ENCODE measurements around the gene RASGEF1B. TPM values are rescaled to one million over a fixed set of nuclear protein-coding genes. Genes with fewer than 3 reads are reported as not detected.

Gene RASGEF1B
- total RNA-seq, 1 experiment from 2014 or later: 8.1 TPM

GRCh38 chr4:81509191-81509590 is 37.5 kb upstream of the RASGEF1B start:
- intact Hi-C loops (cut with micrococcal nuclease; ENCODE audit: unreplicated experiment): no loop called here
- TF ChIP-seq EZH2 (IDR thresholded peaks at IDR 0.05; ENCODE audit: borderline replicate concordance, low read depth, low read length, poor library complexity, severe bottlenecking) (no peak), CTCF (conservative IDR thresholded peaks at IDR 0.05; ENCODE audit: low read depth, low read length) (no peak)
- Histone ChIP-seq H3K9me3 (ENCODE audit: low read depth, low read length, poor library complexity, severe bottlenecking) (no peaks in the 10 kb centered on the region), H3K4me1 (ENCODE audit: insufficient read depth, low read length, poor library complexity, severe bottlenecking) (no peaks in the 10 kb centered on the region), H3K36me3 (ENCODE audit: insufficient read depth, low read length, poor library complexity, severe bottlenecking) (no peaks in the 10 kb centered on the region), H3K27me3 (replicated peaks; ENCODE audit: insufficient read depth, low read depth, low read length, poor library complexity) (no peaks in the 10 kb centered on the region), H3K27ac (ENCODE audit: low read depth, low read length, poor library complexity, severe bottlenecking) (no peak overlapping the region), H3K4me3 (ENCODE audit: low read depth, low read length, poor library complexity, severe bottlenecking) (no peak overlapping the region)
- ChIA-PET CTCF (no interaction called here), POLR2A (ENCODE audit: low non-redundant PET) (no interaction called here)
- no peak for DNase-seq (ENCODE audit: low spot score)
- no TSS peak for BruUV-seq (replicated peaks)

GRCh38 chr4:81508411-81509185 is 36.9 kb upstream of the RASGEF1B start:
- no peaks in the 10 kb centered on the region for H3K27me3 ChIP-seq (replicated peaks; ENCODE audit: insufficient read depth, low read depth, low read length, poor library complexity)
- H3K4me3 ChIP-seq (ENCODE audit: low read depth, low read length, poor library complexity, severe bottlenecking): no peak overlapping the region
- no peaks in the 10 kb centered on the region for H3K9me3 ChIP-seq (ENCODE audit: low read depth, low read length, poor library complexity, severe bottlenecking)
- no peak overlapping the region for H3K27ac ChIP-seq (ENCODE audit: low read depth, low read length, poor library complexity, severe bottlenecking)
- CTCF ChIA-PET: no interaction called here
- H3K36me3 ChIP-seq (ENCODE audit: insufficient read depth, low read length, poor library complexity, severe bottlenecking): no peaks in the 10 kb centered on the region
- POLR2A ChIA-PET (ENCODE audit: low non-redundant PET): no interaction called here
- H3K4me1 ChIP-seq (ENCODE audit: insufficient read depth, low read length, poor library complexity, severe bottlenecking): no peaks in the 10 kb centered on the region
- BruUV-seq (replicated peaks): no TSS peak
- DNase-seq (ENCODE audit: low spot score): no peak
- intact Hi-C loops (cut with micrococcal nuclease; ENCODE audit: unreplicated experiment): no loop called here
- TF ChIP-seq EZH2 (IDR thresholded peaks at IDR 0.05; ENCODE audit: borderline replicate concordance, low read depth, low read length, poor library complexity, severe bottlenecking) (no peak), CTCF (conservative IDR thresholded peaks at IDR 0.05; ENCODE audit: low read depth, low read length) (no peak)

- no peak overlapping the region for H3K4me3 ChIP-seq (ENCODE audit: low read depth, low read length, poor library complexity, severe bottlenecking)
- intact Hi-C loops (cut with micrococcal nuclease; ENCODE audit: unreplicated experiment): no loop called here
- no peak overlapping the region for H3K27ac ChIP-seq (ENCODE audit: low read depth, low read length, poor library complexity, severe bottlenecking)
- no peaks in the 10 kb centered on the region for H3K4me1 ChIP-seq (ENCODE audit: insufficient read depth, low read length, poor library complexity, severe bottlenecking)
- no peaks in the 10 kb centered on the region for H3K27me3 ChIP-seq (replicated peaks; ENCODE audit: insufficient read depth, low read depth, low read length, poor library complexity)
- H3K36me3 ChIP-seq (ENCODE audit: insufficient read depth, low read length, poor library complexity, severe bottlenecking): no peaks in the 10 kb centered on the region
- CTCF ChIA-PET: no interaction called here
- DNase-seq (ENCODE audit: low spot score): no peak
- no peak for TF ChIP-seq CTCF (conservative IDR thresholded peaks at IDR 0.05; ENCODE audit: low read depth, low read length)
- TF ChIP-seq EZH2 (IDR thresholded peaks at IDR 0.05; ENCODE audit: borderline replicate concordance, low read depth, low read length, poor library complexity, severe bottlenecking): no peak
- BruUV-seq (replicated peaks): no TSS peak
- no peaks in the 10 kb centered on the region for H3K9me3 ChIP-seq (ENCODE audit: low read depth, low read length, poor library complexity, severe bottlenecking)
- POLR2A ChIA-PET (ENCODE audit: low non-redundant PET): no interaction called here
Measured at GRCh38 chr4:81507530-81507929, 35.8 kb upstream of the RASGEF1B start.
